ENCODE data around the gene LMBR1. TPM values are rescaled to one million over a fixed set of nuclear protein-coding genes. Genes with fewer than 3 reads are reported as not detected.

Gene LMBR1
- total and polyA plus RNA-seq, 2 of the 13 experiments (the other 11 are each of a cell fraction or from before 2014, with no cell fraction given) = 20.9 to 39.6 TPM

- TF ChIP-seq AFF4 (CRISPR knock-in tag; IDR thresholded peaks at IDR 0.05) (no peak), CBX1 (IDR thresholded peaks at IDR 0.05; ENCODE audit: low read depth) (peak; percentile 71), ZSCAN5A (CRISPR knock-in tag; IDR thresholded peaks at IDR 0.05; ENCODE audit: borderline replicate concordance) (no peak), NR1H2 (CRISPR knock-in tag; IDR thresholded peaks at IDR 0.05; ENCODE audit: borderline replicate concordance, low read depth) (no peak), GRHL1 (CRISPR knock-in tag; conservative IDR thresholded peaks at IDR 0.05) (no peak), ARNTL (CRISPR knock-in tag; IDR thresholded peaks at IDR 0.05) (no peak), PCBP1 (IDR thresholded peaks at IDR 0.05; ENCODE audit: borderline replicate concordance, low read depth, low read length) (no peak), PHF5A (CRISPR knock-in tag; IDR thresholded peaks at IDR 0.05; ENCODE audit: low read depth, unreplicated experiment) (no peak), BCL6 (CRISPR knock-in tag; IDR thresholded peaks at IDR 0.05) (no peak), PITX1 (CRISPR knock-in tag; IDR thresholded peaks at IDR 0.05) (no peak), SUZ12 (IDR thresholded peaks at IDR 0.05; ENCODE audit: low read depth, low read length) (no peak), ZNF432 (CRISPR knock-in tag; IDR thresholded peaks at IDR 0.05; ENCODE audit: borderline replicate concordance) (no peak), U2AF2 (IDR thresholded peaks at IDR 0.05; ENCODE audit: low read depth, low read length) (no peak), ZNF468 (CRISPR knock-in tag; IDR thresholded peaks at IDR 0.05) (no peak), NFYC (CRISPR knock-in tag; IDR thresholded peaks at IDR 0.05) (no peak), ZFP82 (CRISPR knock-in tag; IDR thresholded peaks at IDR 0.05; ENCODE audit: borderline replicate concordance) (no peak), ZKSCAN1 (IDR thresholded peaks at IDR 0.05; ENCODE audit: low read length) (no peak), ATF2 (CRISPR knock-in tag; IDR thresholded peaks at IDR 0.05) (0 out of 2 replicates have a peak, but pooled peaks have one; percentile 13), PAWR (CRISPR knock-in tag; IDR thresholded peaks at IDR 0.05; ENCODE audit: borderline replicate concordance) (no peak), MYNN (CRISPR knock-in tag; IDR thresholded peaks at IDR 0.05; ENCODE audit: low read depth) (no peak)
Observed at GRCh38 chr7:156892821-156893706, at the start of gene LMBR1 (continued).

Measured in HepG2 (cell line).